Smooth muscle cell (in vitro differentiated cells): ENCODE measurements around the gene SLC9A3. TPM values are rescaled to one million over a fixed set of nuclear protein-coding genes. Genes with fewer than 3 reads are reported as not detected.

Source experiments
- DNase-seq: peaks from one replicate; lab custom pipeline; 2025; ENCODE audit not compliant: unreplicated experiment; lab: John Stamatoyannopoulos, UW
- H2AFZ ChIP-seq: fragments of 200-600 bp; sonication (generic); 2 replicates; pipeline ENCODE4 v1.6.0; 2016; ENCODE audit warnings: antibody characterized with exemption, low read depth, mild to moderate bottlenecking
- H3F3A ChIP-seq: fragments of 200-600 bp; sonication (generic); 2 replicates; pipeline ENCODE4 v1.6.0; 2017; ENCODE audit warnings: antibody characterized with exemption, low read depth
- H3K27ac ChIP-seq: fragments of 200-600 bp; sonication (generic); 2 replicates; pipeline ENCODE4 v1.5.1; 2016; ENCODE audit warnings: low read depth, mild to moderate bottlenecking
- H3K27me3 ChIP-seq: fragments of 200-600 bp; sonication (generic); 2 replicates; pipeline ENCODE4 v1.6.1; 2016; ENCODE audit warnings: low read depth, mild to moderate bottlenecking
- H3K36me3 ChIP-seq: fragments of 200-600 bp; sonication (generic); 2 replicates; pipeline ENCODE4 v1.5.1; 2016; ENCODE audit warnings: low read depth
- H3K4me1 ChIP-seq: fragments of 200-600 bp; sonication (generic); 2 replicates; pipeline ENCODE4 v1.5.1; 2016; ENCODE audit warnings: low read depth
- H3K4me2 ChIP-seq: fragments of 200-600 bp; sonication (generic); 2 replicates; pipeline ENCODE4 v1.6.0; 2016; ENCODE audit warnings: mild to moderate bottlenecking
- H3K4me3 ChIP-seq: fragments of 200-600 bp; sonication (generic); 2 replicates; pipeline ENCODE4 v1.5.1; 2016; ENCODE audit warnings: mild to moderate bottlenecking
- H3K79me2 ChIP-seq: fragments of 200-600 bp; sonication (generic); 2 replicates; pipeline ENCODE4 v1.6.0; 2016; ENCODE audit warnings: low read depth, mild to moderate bottlenecking
- H3K9ac ChIP-seq: fragments of 200-600 bp; sonication (generic); 2 replicates; pipeline ENCODE4 v1.6.0; 2016; ENCODE audit warnings: low read depth
- H3K9me3 ChIP-seq: fragments of 200-600 bp; sonication (generic); replicated peaks from 2 replicates; pipeline ENCODE4 v1.5.1; 2016; ENCODE audit warnings: low read depth
- H4K20me1 ChIP-seq: fragments of 200-600 bp; sonication (generic); 2 replicates; pipeline ENCODE4 v1.6.0; 2016; ENCODE audit warnings: low read depth
- CTCF ChIP-seq: fragments of 200-600 bp; sonication (generic); IDR thresholded peaks from 2 replicates; pipeline ENCODE4 v1.5.1; 2017; ENCODE audit warnings: borderline replicate concordance, mild to moderate bottlenecking, antibody characterized with exemption; ENCODE audit not compliant: insufficient read depth, poor library complexity, severe bottlenecking
- WGBS: methylation state at CpG from one replicate; pipeline ENCODE4 v1.1.7; 2016; ENCODE audit warnings: low lambda C conversion rate; 5-methylcytosine and 5-hydroxymethylcytosine counted together
- polyA plus RNA-seq: library from polyadenylated mRNA; unstranded; fragments of >200 nt; fragmentation: Nextera tagmentation; extraction: Ambion mirVana; gene quantifications from 2 replicates; pipeline ENCODE4 v1.2.1, GENCODE V29; 2016
- total RNA-seq: library from RNA; depleted of rRNA; stranded (reverse); fragments of >200 nt; gene quantifications from 2 replicates; pipeline ENCODE4 v1.2.3, GENCODE V29; 2014

Gene SLC9A3
- total and polyA plus RNA-seq, 2 experiments from 2014 or later, result 1.1 to 1.8 TPM

DNA sequence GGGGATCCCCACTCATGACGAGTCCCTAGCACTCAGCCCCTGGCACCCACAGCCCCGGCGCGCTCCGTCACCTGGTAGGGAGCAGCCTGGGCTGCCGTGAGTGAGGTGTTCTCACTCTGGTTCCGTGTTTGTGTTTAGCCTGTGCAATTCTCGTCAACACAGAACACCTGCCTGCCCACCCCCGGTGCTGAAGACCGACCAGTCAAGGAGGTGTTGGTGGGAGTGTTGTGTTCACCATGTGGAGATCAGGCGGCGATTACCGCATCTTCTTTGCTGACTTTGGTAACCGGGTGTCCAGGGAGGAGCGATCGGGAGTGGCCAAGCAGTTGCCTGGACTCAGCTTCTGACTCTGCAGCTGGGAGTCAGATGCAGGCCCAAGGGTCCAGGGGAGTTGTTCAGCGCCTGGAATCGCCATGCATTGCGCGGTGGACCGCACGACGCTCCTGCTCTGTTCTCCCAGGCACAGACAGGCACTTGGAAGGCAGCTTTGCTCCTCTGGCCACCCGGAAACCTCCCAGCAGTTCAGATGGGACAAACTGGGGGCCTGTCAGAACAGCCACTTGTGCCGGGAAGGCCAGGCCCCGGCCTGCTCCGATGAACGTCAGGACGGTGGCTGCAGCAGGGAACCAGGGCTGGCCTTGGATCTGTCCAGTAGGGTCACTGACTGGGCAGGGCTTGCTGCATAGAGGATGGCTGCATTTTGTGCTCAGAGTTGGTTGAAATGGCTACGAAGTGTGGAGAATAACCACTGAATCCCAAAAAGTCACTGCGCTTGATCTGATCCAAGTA lies 53.1 kb downstream of the SLC9A3 start:
- TF ChIP-seq CTCF, result no peak
- Histone ChIP-seq H3K4me1 (peaks cover 15% of the 10 kb centered on the region), H3K4me3 (no peak overlapping the region), H3F3A (no peaks in the 10 kb centered on the region), H3K4me2 (peak overlapping the region; percentile 99), H3K79me2 (peaks cover 14% of the 10 kb centered on the region), H3K9ac (no peak overlapping the region), H3K27me3 (peaks cover 12% of the 10 kb centered on the region), H3K36me3 (no peaks in the 10 kb centered on the region), H3K9me3 (no peaks in the 10 kb centered on the region), H2AFZ (no peak overlapping the region), H4K20me1 (peaks cover 26% of the 10 kb centered on the region), H3K27ac (no peak overlapping the region)
- no peak for DNase-seq
- WGBS, result 94% methylated on average over 31 of the region's 31 CpGs

DNA sequence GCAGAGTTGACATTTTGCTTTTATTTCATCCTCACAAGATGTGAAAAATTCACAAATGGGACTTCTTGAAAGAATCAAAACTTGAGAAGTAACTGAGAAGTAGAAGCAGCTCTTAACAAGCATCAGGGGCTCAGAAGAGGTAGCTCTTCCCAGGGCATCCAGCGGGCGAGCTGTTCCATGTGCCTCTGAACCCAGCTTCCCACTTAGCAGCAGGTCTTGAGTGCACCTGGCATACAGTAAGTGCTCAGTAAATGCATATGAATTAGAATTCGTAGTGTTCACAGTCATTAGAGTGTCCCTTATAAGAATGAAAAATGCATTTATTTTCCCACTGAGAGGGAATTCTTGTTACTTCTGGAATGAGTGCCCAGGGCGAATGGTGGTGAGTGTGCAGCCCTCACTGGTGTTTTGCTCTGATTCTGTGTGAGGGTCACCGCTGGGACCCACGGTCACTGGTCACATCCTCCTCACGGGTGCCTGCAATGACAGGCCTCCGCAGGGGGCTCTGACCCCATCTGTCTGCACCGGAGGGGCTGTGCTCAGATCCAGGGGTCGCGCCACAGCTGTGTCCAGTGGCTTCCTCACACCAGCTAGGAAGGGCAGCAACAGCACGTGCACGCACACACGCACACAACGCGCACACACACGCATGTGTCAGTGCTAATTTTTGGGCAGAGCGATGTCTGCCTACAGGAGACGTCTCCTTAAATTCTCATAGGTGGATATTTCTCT lies 54.3 kb downstream of the SLC9A3 start:
- no peak for TF ChIP-seq CTCF
- no peak overlapping the region for H3K9ac ChIP-seq
- no peak overlapping the region for H2AFZ ChIP-seq
- 96% methylated on average over 19 of the region's 19 CpGs for WGBS
- peaks cover 13% of the 10 kb centered on the region for H3K4me1 ChIP-seq
- no peak overlapping the region for H3K4me2 ChIP-seq
- no peaks in the 10 kb centered on the region for H3F3A ChIP-seq
- peaks cover 14% of the 10 kb centered on the region for H3K79me2 ChIP-seq
- no peaks in the 10 kb centered on the region for H3K9me3 ChIP-seq
- H3K27ac ChIP-seq, result no peak overlapping the region
- H4K20me1 ChIP-seq, result peaks cover 14% of the 10 kb centered on the region
- H3K36me3 ChIP-seq, result no peaks in the 10 kb centered on the region
- peaks cover 3% of the 10 kb centered on the region for H3K27me3 ChIP-seq
- H3K4me3 ChIP-seq, result no peak overlapping the region
- no peak for DNase-seq

- no peak overlapping the region for H2AFZ ChIP-seq
- H3K4me3 ChIP-seq, result no peak overlapping the region
- 96% methylated on average over 4 of the region's 6 CpGs for WGBS
- H3K9ac ChIP-seq, result no peak overlapping the region
- H3K9me3 ChIP-seq, result no peaks in the 10 kb centered on the region
- no peak for DNase-seq
- no peak overlapping the region for H3K4me2 ChIP-seq
- TF ChIP-seq CTCF, result no peak
- peaks cover 14% of the 10 kb centered on the region for H3K79me2 ChIP-seq
- H3K27ac ChIP-seq, result no peak overlapping the region
- no peaks in the 10 kb centered on the region for H3F3A ChIP-seq
- no peaks in the 10 kb centered on the region for H3K27me3 ChIP-seq
- peaks cover 3% of the 10 kb centered on the region for H3K36me3 ChIP-seq
- peaks cover 3% of the 10 kb centered on the region for H4K20me1 ChIP-seq
- peaks cover 7% of the 10 kb centered on the region for H3K4me1 ChIP-seq
Measured at GRCh38 chr5:468401-468800, 55.8 kb downstream of the SLC9A3 start.
